HG03378 (cell line): ENCODE results near the gene EPS15.

Experiments used
- ATAC-seq: cut with Tn5 transposase; IDR thresholded peaks from one replicate; pipeline ENCODE4 v1.9.1; 2021; ENCODE audit warnings: mild to moderate bottlenecking, moderate library complexity; ENCODE audit not compliant: unreplicated experiment

EPS15 gene

DNA sequence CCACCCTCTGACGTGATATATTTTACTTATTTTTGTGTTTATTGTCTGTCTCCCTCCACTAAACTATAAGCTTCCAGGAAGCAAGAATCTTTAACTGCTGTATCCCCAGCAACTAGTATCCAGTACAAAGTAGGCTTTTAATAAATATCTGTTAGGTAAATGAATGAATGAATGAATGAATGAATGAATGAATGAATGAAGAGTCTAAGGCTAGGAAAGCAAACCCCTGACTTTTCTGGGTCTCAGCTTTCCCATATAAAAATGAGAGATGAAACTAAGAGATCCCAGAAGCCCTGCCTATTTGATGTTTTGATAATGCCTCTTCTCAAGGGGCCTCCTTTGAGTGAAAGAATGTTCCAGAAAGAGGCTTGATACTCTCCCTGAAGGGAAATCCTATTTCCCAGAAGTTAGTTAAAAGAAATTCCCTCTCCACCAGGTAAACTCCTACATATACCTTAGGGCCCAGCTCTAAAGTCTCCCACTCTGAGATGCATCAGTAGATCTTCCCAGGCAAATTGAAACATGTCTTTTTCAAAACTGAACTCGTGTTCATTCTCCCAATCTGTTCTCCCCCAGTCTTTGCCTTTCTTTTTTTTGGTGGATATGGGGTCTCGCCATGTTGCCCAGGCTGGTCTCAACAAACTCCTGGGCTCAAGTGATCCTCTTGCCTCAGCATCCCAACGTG is 196.5 kb downstream of the EPS15 start:
- no peak for ATAC-seq

DNA sequence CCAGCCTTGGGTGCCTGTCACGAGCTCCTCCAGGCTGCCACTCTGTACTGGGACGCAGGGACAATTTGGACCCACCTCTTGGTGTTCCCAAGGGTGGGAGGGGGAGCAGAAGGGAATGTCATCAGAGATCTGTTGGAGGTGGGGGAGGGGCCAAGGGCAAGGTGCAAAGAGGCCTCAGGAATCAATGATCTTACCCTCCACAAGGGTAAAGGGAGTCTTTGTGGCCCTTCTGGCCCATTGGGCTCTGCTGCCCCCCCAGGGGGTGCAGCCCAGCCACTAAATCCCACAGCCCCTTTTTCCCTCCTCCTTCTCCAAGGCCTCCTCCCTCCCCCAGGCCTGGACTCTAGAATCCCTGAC is 197.2 kb downstream of the EPS15 start:
- no peak for ATAC-seq

DNA sequence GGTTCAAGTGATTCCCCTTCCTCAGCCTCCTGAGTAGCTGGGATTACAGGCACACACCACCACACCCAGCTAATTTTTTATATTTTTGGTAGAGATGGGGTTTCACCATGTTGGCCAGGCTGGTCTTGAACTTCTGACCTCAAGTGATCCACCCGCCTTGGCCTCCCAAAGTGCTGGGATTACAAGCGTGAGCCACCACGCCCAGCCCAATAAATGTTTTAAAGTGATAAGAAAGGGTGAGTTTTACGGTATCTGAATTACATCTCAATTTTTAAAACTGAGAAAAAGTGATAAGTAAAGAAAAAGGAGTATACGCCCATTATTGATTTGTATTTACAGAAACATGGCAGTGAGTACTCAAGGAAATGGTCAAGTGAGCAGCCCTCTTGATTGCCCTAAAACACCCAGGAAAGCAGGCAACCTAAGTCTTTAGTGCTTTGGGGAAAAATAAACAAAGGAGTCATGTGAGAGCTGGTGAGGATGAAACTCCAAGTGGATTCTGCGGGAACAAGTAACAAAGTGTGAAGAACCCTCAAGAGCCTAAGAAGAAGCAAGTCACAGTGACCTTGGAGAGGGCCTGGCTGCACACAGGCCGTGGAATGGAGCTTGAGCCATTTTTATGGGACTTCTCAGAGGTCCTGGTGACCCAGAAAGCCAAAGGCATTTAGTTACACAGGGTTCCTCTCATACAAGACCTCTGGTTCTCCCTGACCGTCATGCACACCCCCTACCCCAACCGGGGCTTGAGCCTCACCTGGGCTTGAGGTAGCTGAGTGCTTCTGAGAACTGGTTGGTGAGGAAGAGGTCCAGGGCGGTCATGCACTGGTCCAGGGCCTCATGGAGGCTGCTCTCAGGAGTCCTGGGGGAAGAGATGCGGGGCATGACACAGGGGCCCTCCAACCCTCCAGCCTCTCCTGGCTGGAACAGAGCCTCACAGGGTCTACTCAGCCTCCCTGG is 197.8 kb downstream of the EPS15 start:
- ATAC-seq: no peak

DNA sequence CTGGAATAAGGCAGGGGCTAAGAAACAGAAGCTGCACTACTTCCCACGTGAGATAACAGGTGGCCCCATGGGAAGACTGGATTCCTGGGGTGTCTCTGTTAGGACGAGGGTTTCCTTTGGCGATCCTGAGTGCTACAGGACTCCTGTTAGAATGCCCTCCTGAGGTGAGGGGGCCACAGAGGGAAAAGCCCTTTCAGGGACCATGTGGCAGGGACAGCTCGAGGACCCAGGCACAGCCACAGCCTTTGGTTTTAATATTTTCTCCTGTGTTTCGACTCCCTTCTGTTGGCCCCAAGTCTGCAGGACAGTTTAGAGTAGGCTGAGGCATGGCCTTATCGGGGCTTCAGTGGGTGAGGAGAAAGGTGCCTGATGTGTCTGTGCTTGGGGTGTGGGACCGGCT is 201.3 kb downstream of the EPS15 start:
- no peak for ATAC-seq

DNA sequence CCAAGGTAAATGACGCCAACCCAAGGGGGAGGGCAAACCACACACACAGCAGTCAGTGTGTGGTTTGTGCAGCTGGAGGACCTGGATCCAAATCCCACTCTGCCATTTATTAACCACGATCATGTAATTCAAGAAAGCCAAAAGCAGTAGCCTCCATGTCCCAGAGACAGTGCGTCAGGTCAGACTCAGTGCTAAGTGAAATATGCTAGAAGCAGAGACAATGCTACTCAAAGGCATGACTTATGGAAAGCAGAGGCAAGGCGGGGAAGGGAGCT is 202.3 kb downstream of the EPS15 start:
- ATAC-seq: no peak

DNA sequence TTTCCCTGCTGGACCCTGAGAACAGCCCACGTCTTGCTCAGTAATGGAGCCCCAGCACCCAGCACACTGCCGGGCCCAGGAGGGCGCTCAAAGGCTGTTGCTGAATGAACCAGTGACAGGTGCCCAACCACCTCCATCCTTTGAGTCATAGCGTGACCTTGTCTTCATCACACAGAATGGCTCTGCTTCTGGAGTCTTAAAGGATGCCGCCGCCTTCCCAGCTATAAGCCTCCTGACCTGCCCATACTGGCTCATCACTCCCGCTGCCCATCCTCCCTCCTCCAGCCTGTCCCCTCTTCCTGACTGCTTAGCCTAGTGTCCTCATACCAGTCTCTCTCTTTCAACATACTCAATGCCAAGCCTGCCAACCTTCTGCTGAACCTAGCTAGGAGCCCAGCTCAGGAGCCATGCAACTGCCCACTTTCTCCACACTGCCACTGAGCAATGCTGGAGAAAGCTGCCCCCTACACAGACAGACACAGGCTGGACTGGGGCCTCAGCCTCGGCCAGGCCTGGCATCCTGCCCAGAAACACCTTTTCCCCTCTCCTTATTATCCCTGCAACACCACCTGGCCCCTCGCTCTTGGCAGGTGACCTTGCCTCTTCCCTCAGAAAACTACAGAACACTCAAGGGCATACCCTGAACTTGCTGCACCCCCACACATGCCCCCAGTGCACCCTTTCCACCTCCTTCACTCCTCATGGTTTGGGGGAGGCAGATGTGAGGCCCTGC is 202.8 kb downstream of the EPS15 start:
- ATAC-seq: no peak

DNA sequence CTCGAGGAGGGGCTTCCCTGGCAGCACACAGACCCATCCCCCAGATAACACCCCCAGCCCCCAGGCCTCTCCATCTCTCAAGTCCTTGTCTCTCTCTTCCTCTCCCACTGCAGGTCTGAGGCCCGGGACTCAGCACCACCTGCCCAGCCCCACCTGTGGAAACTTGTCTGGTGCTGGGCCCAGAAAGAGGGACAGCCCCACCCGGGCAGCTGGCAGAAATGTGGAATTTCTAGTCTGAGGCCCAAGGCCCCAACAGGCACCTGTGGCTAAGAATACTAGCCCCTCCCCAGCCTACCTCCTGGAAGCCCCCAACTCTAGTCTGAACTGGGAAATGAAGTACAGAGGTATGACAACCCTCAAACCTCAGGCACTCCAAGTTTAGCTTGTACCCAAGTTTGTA is 204.1 kb downstream of the EPS15 start:
- ATAC-seq: no peak

DNA sequence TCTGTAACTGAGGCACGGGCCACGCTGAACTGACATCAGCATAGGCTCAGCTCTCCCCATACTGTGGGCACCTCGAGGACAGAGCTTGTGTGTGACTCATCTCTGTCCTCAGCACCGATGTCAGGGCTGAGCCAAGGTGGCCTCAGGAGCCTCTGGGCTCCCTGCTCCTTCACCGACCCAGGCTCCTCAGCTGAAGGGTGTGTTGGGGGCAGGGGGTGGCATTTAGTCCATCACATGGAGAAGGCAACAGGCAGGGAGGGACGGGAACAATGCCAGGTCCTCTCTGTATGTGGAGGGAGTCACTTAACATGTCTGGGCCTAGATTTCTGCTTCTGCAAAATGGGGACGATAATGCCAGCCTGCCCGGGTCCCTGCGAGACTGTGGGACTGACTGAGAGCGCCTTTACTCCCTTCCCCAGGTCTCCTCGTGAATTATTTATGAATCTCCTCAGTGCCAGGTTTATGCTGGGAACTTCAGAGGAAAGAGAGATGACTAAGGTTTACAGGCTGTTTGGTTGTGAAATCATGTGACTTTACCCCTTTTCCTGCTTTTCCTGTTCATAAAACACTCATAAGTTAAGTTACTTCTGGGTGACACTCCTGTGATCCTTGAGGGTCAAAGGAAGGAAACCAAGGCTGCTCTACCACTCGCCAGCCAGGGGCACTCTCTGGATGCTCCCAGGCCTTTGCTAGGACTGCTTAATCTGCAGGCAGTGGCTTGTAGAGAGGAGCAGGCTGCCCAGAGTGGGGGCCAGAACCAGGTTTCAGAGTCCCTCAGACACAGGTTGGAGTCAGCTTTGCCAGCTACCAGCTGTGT is 204.9 kb downstream of the EPS15 start:
- ATAC-seq: no peak

DNA sequence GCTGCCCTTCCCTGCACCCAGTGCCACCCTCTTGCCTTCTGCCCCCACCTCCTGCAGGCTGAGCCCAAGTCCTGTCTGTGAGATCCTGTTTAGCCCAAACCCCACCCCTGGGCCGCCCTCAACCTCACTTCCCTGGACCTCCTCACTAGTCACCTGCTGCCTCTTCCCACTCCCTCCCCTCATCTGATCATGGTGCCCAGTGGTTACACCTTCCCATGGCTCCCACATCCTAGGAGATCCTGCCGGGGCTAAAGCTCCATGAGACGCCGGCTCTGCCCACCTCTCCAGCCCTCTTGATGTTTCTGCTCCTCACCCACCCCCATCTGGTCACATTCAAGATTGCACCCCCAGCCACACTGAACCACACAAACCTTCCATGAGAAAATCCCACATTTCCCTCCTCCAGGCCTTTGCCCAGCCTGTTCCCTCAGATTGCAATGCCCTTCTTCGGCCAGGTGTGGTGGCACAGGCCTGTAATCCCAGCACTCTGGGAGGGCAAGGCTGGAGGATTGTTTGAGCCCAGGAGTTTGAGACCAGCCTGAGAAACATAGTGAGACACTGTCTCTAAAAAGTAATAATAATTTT is 205.7 kb downstream of the EPS15 start:
- no peak for ATAC-seq

DNA sequence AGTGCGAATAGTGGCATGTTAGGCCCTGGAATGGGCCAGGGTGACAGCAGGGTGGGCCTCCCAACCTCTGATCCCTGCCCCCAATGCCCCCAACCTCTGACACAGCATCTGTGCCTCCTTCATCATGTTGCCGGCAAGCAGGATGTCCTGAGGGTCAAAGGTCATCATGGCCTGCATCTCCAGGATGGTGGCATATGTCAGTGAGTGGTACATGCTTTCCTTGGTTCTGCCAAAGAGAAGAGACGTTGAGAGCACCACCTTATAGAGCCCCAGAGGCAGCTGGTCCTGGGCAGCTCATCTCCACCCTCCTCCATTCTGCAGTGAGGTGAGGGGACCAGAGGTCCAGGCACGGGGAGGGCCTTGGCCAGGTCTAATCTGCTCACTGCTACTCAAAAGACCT is 206.3 kb downstream of the EPS15 start:
- ATAC-seq: no peak

DNA sequence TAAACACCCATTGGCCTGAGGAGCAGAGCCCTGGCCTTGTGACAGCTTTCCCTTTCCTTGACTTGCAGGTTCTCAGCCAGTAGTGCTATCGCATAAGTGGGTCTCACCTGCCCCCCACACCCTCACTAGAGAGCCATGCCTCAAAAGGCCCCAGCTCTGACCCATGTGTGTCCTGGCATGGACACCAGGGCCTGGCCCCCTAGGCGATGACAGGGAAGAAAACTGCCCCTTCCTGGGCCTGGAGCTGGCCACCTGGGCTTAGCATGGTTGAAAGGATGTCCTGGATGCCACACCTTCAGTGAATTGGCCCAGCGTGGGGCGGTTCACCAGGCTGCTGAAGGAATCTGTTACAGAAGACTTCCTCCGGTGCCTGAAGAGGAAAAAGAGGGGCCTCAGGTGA is 207.2 kb downstream of the EPS15 start:
- no peak for ATAC-seq

DNA sequence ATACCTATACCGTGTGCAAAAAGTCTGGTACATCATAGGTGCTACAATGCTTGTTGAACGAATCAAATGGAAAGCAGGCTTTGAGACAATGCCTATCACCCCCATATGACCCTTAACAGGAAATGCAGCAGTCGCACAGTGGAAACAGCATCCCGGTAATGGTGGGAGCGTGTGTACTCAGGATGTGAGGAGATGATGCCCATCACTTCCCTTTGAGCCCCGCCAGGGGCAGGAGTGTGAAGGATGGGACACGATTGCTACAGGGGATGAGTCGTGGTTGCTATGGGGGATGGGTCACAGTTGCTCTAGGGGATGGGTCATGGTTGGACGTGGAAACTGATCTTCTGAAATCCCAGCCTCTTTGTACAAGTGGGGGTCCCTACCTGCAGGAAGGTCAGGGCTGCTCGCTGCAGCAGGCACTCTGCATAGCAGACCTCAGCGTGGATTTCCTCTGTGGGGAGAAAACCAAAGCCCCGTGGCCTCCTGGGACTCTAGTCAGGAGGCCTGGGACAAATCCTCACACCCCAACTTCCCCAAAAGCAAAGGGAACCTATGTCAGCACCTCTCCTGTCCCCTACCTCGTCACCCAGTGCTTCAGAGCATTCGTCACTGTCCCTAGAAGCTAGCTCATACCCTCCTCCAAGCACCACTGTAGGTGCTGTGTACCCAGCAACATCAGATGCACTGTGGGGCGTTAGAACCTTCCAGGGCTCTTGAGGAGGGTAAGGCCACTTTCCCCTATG is 208.0 kb downstream of the EPS15 start:
- ATAC-seq: no peak

DNA sequence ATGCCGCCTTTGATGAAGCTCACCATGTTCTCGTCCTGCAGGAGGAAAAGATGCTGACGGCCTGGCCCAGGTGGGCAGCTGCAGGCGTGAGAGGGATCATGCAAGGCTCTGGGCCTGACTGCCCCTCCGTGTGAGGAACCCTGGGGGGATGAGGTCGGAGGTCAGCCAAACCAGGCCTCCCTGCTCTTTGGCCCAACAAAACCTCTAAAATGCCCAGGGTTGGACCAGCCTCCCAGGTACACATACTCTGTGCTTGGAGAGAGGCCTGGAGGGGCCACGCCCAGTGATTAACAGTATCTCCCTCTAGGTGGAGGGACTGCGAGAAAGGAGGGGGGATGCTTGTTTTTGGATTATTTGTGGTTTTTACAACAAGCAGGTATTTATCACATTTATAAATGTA is 209.8 kb downstream of the EPS15 start:
- no peak for ATAC-seq

DNA sequence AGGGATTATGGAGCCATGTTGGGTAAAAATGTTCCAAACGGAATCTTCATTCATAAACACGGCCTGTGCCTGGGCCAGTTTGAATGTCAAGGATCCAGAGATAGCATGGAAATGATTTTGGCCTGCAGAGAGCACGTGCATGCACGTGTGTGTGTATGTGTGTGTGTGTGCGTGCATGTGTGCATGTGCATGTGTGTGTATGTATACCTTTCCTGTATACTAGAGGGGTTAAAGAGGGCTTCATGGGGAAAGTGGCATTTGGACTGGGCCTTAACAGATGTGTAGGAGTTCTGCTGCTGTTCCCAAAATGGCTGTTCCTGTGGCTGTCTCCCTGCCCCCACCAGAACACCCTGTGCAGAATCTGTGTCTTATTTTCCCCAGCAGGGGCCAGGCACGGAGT is 210.4 kb downstream of the EPS15 start:
- ATAC-seq: no peak

DNA sequence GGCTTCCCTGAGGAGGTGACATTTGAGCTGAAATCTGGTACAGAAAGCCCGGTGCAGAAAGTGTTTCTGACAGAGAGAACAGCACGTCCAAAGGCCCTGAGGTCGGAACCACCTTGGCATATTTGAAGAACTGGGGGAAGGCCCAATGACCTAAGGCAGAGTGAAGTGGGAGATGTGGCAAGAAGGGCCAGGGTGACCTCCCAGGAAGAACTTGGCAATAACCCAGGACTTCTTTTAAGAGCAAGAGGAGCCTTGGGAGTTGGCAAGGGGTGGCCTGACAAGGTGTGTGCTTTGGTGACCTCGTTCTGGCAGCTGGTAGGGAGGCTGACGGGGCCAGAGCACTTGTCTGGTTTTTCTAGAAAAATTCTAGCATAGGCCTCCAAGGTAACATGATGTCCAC is 212.1 kb downstream of the EPS15 start:
- ATAC-seq: no peak

DNA sequence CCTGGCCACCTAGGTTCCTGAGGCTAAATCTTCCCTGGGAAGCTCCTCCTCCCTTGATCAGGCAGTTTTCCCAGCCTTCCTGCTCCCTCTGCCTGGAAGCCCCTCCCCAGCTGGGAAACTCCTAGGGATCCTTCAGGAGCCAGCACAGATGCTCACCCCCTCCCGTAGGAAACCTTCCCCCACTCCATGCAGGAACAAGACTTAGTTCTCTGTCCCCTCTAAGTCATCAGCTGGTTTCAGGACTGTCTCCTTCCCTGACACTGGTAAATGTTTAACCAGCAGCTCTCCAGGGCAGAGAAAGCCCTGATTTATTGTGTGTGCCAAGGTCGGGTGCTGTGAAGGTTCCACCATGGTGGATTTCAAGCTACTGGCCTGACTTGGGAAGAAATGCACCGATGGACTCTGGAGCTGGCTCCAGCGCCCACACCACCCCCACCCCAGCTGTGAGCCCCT is 213.7 kb downstream of the EPS15 start:
- no peak for ATAC-seq

DNA sequence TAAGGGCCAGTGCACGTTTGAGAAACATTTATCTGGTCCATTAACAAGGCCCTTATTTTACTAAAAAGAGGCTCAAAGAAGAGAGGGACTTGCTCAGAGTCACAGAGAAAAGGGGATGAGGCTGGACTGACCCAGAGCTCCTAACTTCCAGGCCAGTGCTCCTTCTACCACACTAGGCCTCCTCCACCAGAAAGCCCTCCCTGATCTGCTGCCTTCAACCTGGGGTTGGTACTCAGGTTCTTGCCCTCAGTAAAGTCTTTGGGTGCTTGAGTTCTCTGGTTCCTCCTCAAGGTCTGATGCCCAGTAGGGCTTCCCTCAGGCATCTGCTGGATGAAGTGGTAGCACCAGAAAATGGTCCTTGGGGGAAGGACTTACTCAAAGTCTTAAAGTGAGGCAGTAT is 214.7 kb downstream of the EPS15 start:
- no peak for ATAC-seq
